Renal cortex interstitium (tissue), 15 donors: ENCODE data around the gene HKDC1. TPM values are rescaled to one million over a fixed set of nuclear protein-coding genes. Genes with fewer than 3 reads are reported as not detected.
A peak's percentile ranks its signal among the peaks of the same experiment; 100 is the strongest.
"Not testable (repeated sequence)": the region's sequence is repeated elsewhere in the genome, so short reads cannot be mapped to it uniquely, and the experiment has no call there.

Experiments used
- DNase-seq, 11 donors: peaks; one replicate each; pipeline ENCODE4 v3.0.0-alpha.2; 2013; ENCODE audit warnings: low read depth in 9 of 11, low spot score in 4 of 11; ENCODE audit errors: extremely low read depth in 1 of 11
- long read RNA-seq, 16 experiments: transcript quantifications; one replicate each; lab custom pipeline, GENCODE V29; 2026
- polyA plus RNA-seq, 3 donors: library from polyadenylated mRNA; unstranded; fragments of 120-200 nt; gene quantifications; one replicate each; pipeline ENCODE4 v1.2.1, GENCODE V29; 2013; ENCODE audit not compliant: insufficient read length in 3 of 3

Gene HKDC1
- 10 to 100 TPM; 15.3 to 34.1 (median 15.6) TPM for polyA plus RNA-seq
- long read RNA-seq, donor 1: 0 reads
- long read RNA-seq, donor 2, partial matches to known transcripts: 12 of 12 reads
- long read RNA-seq, donor 2, other reads (novel, unspliced or antisense): 0 of 12 reads
- long read RNA-seq, donor 3, partial matches to known transcripts: 0 of 2 reads
- long read RNA-seq, donor 3, other reads (novel, unspliced or antisense): 0 of 2 reads
- long read RNA-seq, donor 4, partial matches to known transcripts: 0 of 1 reads
- long read RNA-seq, donor 4, other reads (novel, unspliced or antisense): 0 of 1 reads
- long read RNA-seq, donor 5: 0 reads
- long read RNA-seq, donor 6, partial matches to known transcripts: 19 of 19 reads
- long read RNA-seq, donor 6, other reads (novel, unspliced or antisense): 0 of 19 reads
- long read RNA-seq, donor 7, partial matches to known transcripts: 0 of 2 reads
- long read RNA-seq, donor 7, other reads (novel, unspliced or antisense): 0 of 2 reads
- long read RNA-seq, donor 8, transcript HKDC1-201 (18 exons, 3,689 nt): major isoform, 6 of 32 reads
- long read RNA-seq, donor 8, partial matches to known transcripts: 26 of 32 reads
- long read RNA-seq, donor 8, other reads (novel, unspliced or antisense): 0 of 32 reads
- long read RNA-seq, donor 9, partial matches to known transcripts: 0 of 1 reads
- long read RNA-seq, donor 9, other reads (novel, unspliced or antisense): 0 of 1 reads
- long read RNA-seq, donor 10: 0 reads
- long read RNA-seq, donor 11, partial matches to known transcripts: 5 of 7 reads
- long read RNA-seq, donor 11, other reads (novel, unspliced or antisense): 0 of 7 reads
- long read RNA-seq, donor 12: 0 reads
- long read RNA-seq, donor 13: 0 reads
- long read RNA-seq, donor 14, partial matches to known transcripts: 0 of 1 reads
- long read RNA-seq, donor 14, other reads (novel, unspliced or antisense): 0 of 1 reads
- long read RNA-seq, donor 15: 0 reads
- long read RNA-seq, donor 16, transcript HKDC1-201 (18 exons, 3,689 nt): major isoform, 6 of 20 reads
- long read RNA-seq, donor 16, partial matches to known transcripts: 14 of 20 reads
- long read RNA-seq, donor 16, other reads (novel, unspliced or antisense): 0 of 20 reads

DNA sequence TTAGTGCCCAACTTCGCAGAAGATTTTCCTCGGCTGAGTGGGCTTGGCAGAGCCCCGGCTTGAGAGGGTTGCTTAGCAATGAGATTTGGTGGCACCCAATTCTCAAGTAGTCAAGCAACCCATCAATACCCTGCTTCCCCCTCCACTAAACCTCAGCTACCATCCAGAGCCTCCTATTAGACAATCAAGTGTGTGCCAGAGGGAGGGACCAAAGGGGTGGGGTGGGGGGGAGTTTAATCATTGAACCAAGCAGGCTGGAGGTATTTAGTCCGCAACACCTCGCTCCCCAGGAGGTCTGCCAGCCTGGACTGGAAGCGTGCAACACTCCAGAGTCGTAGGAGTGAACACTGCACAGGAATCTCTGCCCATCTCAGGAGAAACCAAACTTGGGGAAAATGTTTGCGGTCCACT lies at the start of gene HKDC1:
Gene HKDC1 (plus strand): TSS at position 292 of the 411 bp plus-strand sequence. CDS start 104 bp downstream, at position 396.
- peak in 4 of 11 donors; percentile 20 to 66 (median 42) for DNase-seq

GRCh38 chr10:69172241-69172982 lies 47.7 kb upstream of the HKDC1 start:
- no peak for DNase-seq

- not testable (repeated sequence) for DNase-seq
Observed at GRCh38 chr10:69175326-69175725, 44.8 kb upstream of the HKDC1 start.

DNA sequence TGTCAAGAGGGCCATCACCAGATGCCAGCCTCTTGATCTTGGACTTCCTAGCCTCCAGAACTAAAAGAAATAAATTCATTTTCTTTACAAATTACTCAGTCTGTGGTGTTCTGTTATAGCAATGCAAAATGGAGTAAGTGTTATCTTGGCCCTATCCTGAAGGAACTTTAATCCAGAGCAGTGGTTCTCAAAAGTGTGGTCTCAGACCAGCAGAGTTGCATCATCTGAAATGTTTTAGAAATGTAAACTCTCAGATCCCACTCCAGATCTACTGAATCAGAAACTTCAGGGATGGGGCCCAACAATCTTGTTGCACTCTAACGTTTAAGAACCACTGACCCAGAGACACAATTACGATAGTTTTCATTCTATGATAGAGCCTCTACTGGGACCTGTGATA lies 43.3 kb upstream of the HKDC1 start:
- no peak for DNase-seq

- peak in 1 of 11 donors; percentile 32 for DNase-seq
Observed at GRCh38 chr10:69179089-69179742, 40.9 kb upstream of the HKDC1 start.

DNA sequence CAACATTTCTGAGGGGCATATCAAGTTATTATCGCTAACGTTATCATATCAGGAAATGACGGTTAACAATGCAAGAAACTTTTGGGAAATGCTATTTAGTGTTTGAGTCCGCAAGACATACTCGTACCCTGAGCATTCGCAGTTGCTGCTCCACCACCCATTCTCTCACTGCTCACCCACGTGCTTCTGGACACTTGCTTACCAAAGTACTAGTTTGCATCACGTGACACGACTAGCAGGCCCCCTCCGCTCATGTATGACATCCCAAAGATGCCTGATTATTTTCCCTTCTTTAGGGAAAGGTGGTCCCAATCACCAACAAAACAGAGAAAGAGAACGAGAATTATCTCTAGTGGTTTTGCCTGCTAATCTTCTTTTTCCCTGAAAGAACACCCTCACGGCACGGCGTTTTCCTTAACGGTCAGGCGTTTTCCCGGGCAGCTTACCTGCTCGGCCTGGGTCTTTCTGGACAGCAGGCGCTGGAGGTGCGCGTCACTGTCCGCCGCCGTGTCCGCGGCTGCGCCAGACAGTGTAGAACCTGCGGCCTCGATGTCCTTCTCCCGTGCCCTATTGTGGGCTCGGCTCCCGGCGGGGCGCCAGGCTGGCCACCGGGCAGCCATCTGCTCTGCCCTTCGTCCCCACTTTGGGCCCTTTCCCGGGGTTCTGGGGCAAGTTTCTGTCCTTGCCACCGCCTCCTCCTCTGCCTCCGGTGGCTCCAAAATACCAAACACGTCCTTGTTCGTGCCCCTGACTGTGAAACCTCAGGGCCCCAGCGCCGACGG lies 40.2 kb upstream of the HKDC1 start, which contains the start of gene SUPV3L1:
Gene SUPV3L1 (plus strand): TSS at position 492 of the 782 bp plus-strand sequence. CDS start 58 bp downstream, at position 550.
- DNase-seq: peak; percentile 85 to 96 (median 94)

DNA sequence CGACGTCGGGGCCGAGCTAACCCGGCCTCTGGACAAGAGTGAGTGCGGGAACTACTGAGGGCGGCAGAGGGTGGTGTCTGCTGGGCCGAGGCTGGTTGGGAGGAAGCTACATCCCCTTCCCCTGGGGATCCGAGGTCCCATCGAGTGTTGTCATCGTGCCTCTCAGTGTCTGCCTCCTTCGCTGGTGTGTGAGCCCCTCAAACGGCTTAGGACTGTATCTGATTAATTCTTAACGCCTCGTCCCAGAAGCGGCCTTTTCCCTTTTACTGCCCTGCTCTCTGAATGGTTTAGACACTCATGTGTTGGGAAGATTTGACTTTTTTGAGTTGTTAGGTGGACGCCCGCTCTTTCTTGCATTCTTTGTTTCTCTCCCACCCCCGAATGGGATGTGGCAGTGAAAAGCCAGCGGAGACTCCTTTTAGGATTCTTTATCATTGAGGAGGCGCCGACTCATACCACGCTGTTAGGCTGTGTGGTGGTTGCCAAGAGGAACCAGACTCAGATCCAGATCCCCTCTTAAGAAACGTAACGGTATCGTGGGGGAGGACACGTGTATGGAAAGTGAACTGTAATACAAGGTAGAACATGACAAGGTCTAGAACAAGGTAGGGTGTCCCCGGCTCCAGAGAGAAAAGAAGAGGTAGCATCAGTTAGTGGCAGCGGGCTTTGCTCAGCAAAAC lies 39.5 kb upstream of the HKDC1 start:
- DNase-seq: peak in 4 of 11 donors; percentile 1 to 7 (median 2)

GRCh38 chr10:69181433-69181832 lies 38.7 kb upstream of the HKDC1 start:
- DNase-seq: no peak

GRCh38 chr10:69182005-69182404 lies 38.1 kb upstream of the HKDC1 start:
- DNase-seq: no peak

GRCh38 chr10:69186524-69186923 lies 33.6 kb upstream of the HKDC1 start:
- no peak for DNase-seq

GRCh38 chr10:69201045-69201444 lies 19.1 kb upstream of the HKDC1 start:
- DNase-seq: no peak

- no peak for DNase-seq
Observed at GRCh38 chr10:69202332-69202731, 17.8 kb upstream of the HKDC1 start.

GRCh38 chr10:69208761-69209160 lies 11.4 kb upstream of the HKDC1 start:
- no peak for DNase-seq

DNA sequence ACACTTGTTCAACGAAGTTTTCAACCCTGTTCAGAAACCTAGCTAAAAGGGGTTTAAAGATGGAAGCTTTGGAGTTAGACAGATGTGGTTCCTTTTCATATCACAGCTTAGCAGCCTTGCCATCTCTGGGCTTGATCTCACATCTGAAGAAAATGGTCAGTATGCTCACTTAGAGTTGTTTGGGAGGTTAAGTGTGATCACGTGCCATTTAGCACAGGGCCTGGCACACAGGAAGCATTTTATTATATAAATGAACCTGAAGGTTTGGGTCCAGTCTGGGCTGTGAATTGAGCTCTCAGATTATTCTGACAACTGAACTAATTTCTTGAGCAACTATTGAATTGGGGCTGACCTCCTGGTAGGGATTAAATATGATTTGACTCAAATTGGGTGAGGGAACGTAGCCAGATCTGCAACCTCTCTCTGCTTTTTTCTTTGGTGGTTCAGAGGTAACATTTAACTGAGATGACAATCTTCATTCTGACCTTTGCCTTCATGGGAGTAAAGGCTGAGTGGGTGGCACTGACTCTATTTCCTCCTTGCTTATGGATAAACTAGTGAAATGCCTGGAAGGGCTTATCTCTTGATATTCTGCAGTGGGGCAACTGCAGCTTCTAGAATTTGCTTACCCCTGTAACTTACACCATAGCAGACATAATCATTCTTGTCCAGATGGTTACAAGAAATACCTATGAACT lies 10.2 kb upstream of the HKDC1 start:
- DNase-seq: no peak

- no peak for DNase-seq
Observed at GRCh38 chr10:69211104-69211503, 9.0 kb upstream of the HKDC1 start.

DNA sequence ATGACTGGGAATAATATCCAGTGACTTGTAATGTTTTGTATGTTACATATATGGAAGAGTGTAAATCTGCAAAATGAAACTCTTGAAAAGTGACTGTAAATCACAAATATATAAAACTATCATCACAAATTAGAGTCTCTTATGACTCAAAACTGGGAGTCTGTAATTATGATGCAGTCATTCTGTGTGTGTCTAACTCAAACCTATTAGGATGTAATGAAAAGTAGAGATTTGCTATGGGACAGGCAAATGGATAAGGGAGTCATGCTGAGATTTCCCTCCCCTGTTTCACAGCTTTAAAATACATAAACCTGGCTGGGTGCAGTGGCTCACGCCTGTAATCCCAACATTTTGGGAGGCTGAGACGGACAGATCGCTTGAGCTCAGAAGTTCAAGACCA lies 8.6 kb upstream of the HKDC1 start:
- DNase-seq: no peak
